ENCODE data around the gene RAB44. TPM values are rescaled to one million over a fixed set of nuclear protein-coding genes. Genes with fewer than 3 reads are reported as not detected.

RAB44 gene
- total RNA-seq, 1 experiment from 2014 or later: 0.05 TPM

- Histone ChIP-seq H3K9ac (ENCODE audit: low read length) (peak within 1 kb of the TSS; percentile 79), H3K4me3 (replicated peaks in 1 of 2; ENCODE audit: low read depth in 1 of 2, low read length in 2 of 2) (peak within 1 kb of the TSS; percentile 81 to 93), H2AFZ (ENCODE audit: low read depth, low read length, poor library complexity, severe bottlenecking) (peak within 1 kb of the TSS; percentile 62), H3K27ac (ENCODE audit: low read depth, low read length) (peak within 1 kb of the TSS; percentile 64), H3K79me2 (ENCODE audit: insufficient read depth, low read length) (peaks cover 48% of the 10 kb centered on the region), H3K36me3 (ENCODE audit: control insufficient read depth in 1 of 2, insufficient read depth in 2 of 2, low read length in 2 of 2) (peaks cover 0 to 2% of the 10 kb centered on the region in 2 experiments; a peak in 1 of 4 replicates), H3K4me1 (ENCODE audit: control insufficient read depth in 1 of 2, insufficient read depth in 2 of 2, low read length in 2 of 2) (peaks cover 60 to 74% of the 10 kb centered on the region in 2 experiments), H3K9me3 (ENCODE audit: control insufficient read depth in 1 of 2, insufficient read depth in 1 of 2, low read depth in 1 of 2, low read length in 2 of 2) (no peaks in the 10 kb centered on the region), H4K20me1 (ENCODE audit: insufficient read depth) (peaks cover 4% of the 10 kb centered on the region; the same call in 1 of the 2 replicates), H3K4me2 (ENCODE audit: low read length) (peak within 1 kb of the TSS; percentile 97), H3K9me2 (ENCODE audit: insufficient read depth) (no peaks in the 10 kb centered on the region), H3K27me3 (ENCODE audit: insufficient read depth, low read length) (no peaks in the 10 kb centered on the region)
- DNase-seq (ENCODE audit: low read depth, low spot score): peak; percentile 68
- TF ChIP-seq REST (IDR thresholded peaks at IDR 0.05; ENCODE audit: low read depth) (no peak), TCF7L2 (IDR thresholded peaks at IDR 0.05; ENCODE audit: borderline replicate concordance, extremely low read depth, insufficient read depth, insufficient read length) (peak; percentile 52), POLR2A (IDR thresholded peaks at IDR 0.05; ENCODE audit: borderline replicate concordance, extremely low read depth, insufficient read depth, insufficient read length) (peak; percentile 98), POLR2AphosphoS5 (IDR thresholded peaks at IDR 0.05; ENCODE audit: low read depth, low read length) (peak; percentile 100)
- ChIA-PET CTCF (interaction anchor here (0.9 to 1.1 kb wide), 2 partner anchors 9 to 63 kb away, joined by 3 to 4 read pairs; no protein-coding TSS in a partner anchor), POLR2A (interaction anchor here (0.7 to 6.3 kb wide), 18 partner anchors 9 to 237 kb away, joined by 3 to 119 read pairs (median 4); no protein-coding TSS in a partner anchor), RAD21 (ENCODE audit: low non-redundant PET in 1 of 2, low total read pairs in 2 of 2, uncharacterized antibody in 2 of 2, unreplicated experiment in 2 of 2) (interaction anchor here in 1 of 2 experiments (0.6 to 1.3 kb wide), 2 partner anchors 12 to 36 kb away, joined by 5 read pairs; no protein-coding TSS in a partner anchor)
- ATAC-seq: peak; percentile 80
- no TSS peak for BruUV-seq (replicated peaks)
- intact Hi-C loops (cut with micrococcal nuclease): no loop called here
These were observed 19.1 kb upstream of the RAB44 start, which contains the start of gene CDKN1A for GRCh38 chr6:36678488-36679042. TSS of gene CDKN1A (plus strand) at chr6:36678714. CDS start at chr6:36684102, 5,388 bp downstream.

Data from HCT116 (cell line).